Prostate gland (tissue), 2 donors: Measurements from ENCODE around the gene NISCH. TPM values are rescaled to one million over a fixed set of nuclear protein-coding genes. Genes with fewer than 3 reads are reported as not detected.

Experiments used
- DNase-seq: peaks from one replicate; pipeline ENCODE4 v3.0.0-alpha.2; 2019; ENCODE audit warnings: low spot score
- H3K27ac ChIP-seq, 2 donors: fragments of 200-600 bp; sonication (generic); 2 replicates each; pipeline ENCODE4 v1.5.1; 2017 to 2019
- H3K27me3 ChIP-seq: fragments of 200-600 bp; sonication (generic); replicated peaks from 2 replicates; pipeline ENCODE4 v1.5.1; 2019; ENCODE audit not compliant: insufficient read depth
- H3K36me3 ChIP-seq, 2 donors: fragments of 200-600 bp; sonication (generic); 1 replicate in 1 of 2; 2 replicates in 1 of 2; pipeline versions ENCODE4 v1.5.1 to v1.8.1; 2017 to 2019
- H3K4me1 ChIP-seq: fragments of 200-600 bp; sonication (generic); replicated peaks from 2 replicates; pipeline ENCODE4 v1.5.1; 2019
- H3K4me3 ChIP-seq, 2 donors: fragments of 200-600 bp; sonication (generic); 2 replicates each; pipeline ENCODE4 v1.5.1; 2017 to 2019
- H3K9me3 ChIP-seq: fragments of 200-600 bp; sonication (generic); 2 replicates; pipeline ENCODE4 v1.5.1; 2017
- CTCF ChIP-seq, 4 experiments: fragments of 200-600 bp in 2 of 4; fragments of 450-650 bp in 2 of 4; sonication (generic) in 2 of 4; IDR thresholded peaks; 1 replicate in 3 of 4; 2 replicates in 1 of 4; pipeline ENCODE4 v1.5.1; 2016 to 2019; ENCODE audit warnings: antibody characterized with exemption in 4 of 4, mild to moderate bottlenecking in 2 of 4, moderate library complexity in 2 of 4
- POLR2A ChIP-seq: fragments of 450-650 bp; IDR thresholded peaks from one replicate; pipeline ENCODE4 v1.6.1; 2016; ENCODE audit warnings: antibody characterized with exemption, mild to moderate bottlenecking
- POLR2AphosphoS5 ChIP-seq: sonication (generic); formaldehyde crosslinking; IDR thresholded peaks from one replicate; pipeline ENCODE4 v1.6.1; 2017; ENCODE audit warnings: antibody characterized with exemption
- WGBS: methylation state at CpG from one replicate; pipeline ENCODE4 v1.1.5; 2018; 5-methylcytosine and 5-hydroxymethylcytosine counted together
- intact Hi-C: fragments of 100-400 bp; cut with DNase I; formaldehyde crosslinking; loops from one replicate; pipeline ENCODE4 v1.14.2; 2022
- total RNA-seq, 2 donors: library from RNA; depleted of rRNA; stranded (reverse); fragments of >200 nt; gene quantifications; one replicate each; pipeline ENCODE4 v1.1.0, GENCODE V29; 2016

Gene NISCH
- total RNA-seq, 2 donors from 2014 or later = 107 to 277 TPM

- Histone ChIP-seq H3K4me1 (no peaks in the 10 kb centered on the region), H3K36me3 (no peaks in the 10 kb centered on the region), H3K27ac (no peak overlapping the region), H3K27me3 (no peaks in the 10 kb centered on the region), H3K4me3 (no peak overlapping the region), H3K9me3 (no peaks in the 10 kb centered on the region)
- TF ChIP-seq POLR2A = no peak
- peak in 3 of 4 experiments; percentile 79 to 85 (median 80) for TF ChIP-seq CTCF (IDR thresholded peaks at IDR 0.05)
- peak; percentile 70 for TF ChIP-seq POLR2AphosphoS5
- peak; percentile 70 for DNase-seq
- intact Hi-C loops = loop anchor here (2.0 kb wide), 1 partner anchor 18 kb away; no protein-coding TSS in a partner anchor
- 11% methylated on average over 7 of the region's 7 CpGs for WGBS
Observed at GRCh38 chr3:52428151-52429005, 27.0 kb upstream of the NISCH start.

GRCh38 chr3:52429031-52429430 is 26.4 kb upstream of the NISCH start:
- WGBS = 63% methylated on average over 3 of the region's 3 CpGs
- intact Hi-C loops = loop anchor here (2.0 kb wide), 1 partner anchor 18 kb away; no protein-coding TSS in a partner anchor
- TF ChIP-seq POLR2AphosphoS5 (no peak), POLR2A (no peak), CTCF (IDR thresholded peaks at IDR 0.05) (no peak)

GRCh38 chr3:52429779-52430415 is 25.5 kb upstream of the NISCH start:
- no peak overlapping the region for H3K4me3 ChIP-seq
- H3K4me1 ChIP-seq = no peaks in the 10 kb centered on the region
- no peak for DNase-seq
- no peak for TF ChIP-seq CTCF (IDR thresholded peaks at IDR 0.05)
- TF ChIP-seq POLR2A = no peak
- H3K9me3 ChIP-seq = no peaks in the 10 kb centered on the region
- H3K36me3 ChIP-seq = no peaks in the 10 kb centered on the region
- H3K27ac ChIP-seq = no peak overlapping the region
- H3K27me3 ChIP-seq = no peaks in the 10 kb centered on the region
- WGBS = 83% methylated on average over 7 of the region's 7 CpGs
- intact Hi-C loops = loop anchor here (2.0 kb wide), 1 partner anchor 17 kb away; no protein-coding TSS in a partner anchor

More at GRCh38 chr3:52429031-52429430, 26.4 kb upstream of the NISCH start:
- Histone ChIP-seq H3K4me3 (no peak overlapping the region), H3K27me3 (no peaks in the 10 kb centered on the region), H3K9me3 (no peaks in the 10 kb centered on the region), H3K4me1 (no peaks in the 10 kb centered on the region), H3K27ac (no peak overlapping the region), H3K36me3 (no peaks in the 10 kb centered on the region)
- no peak for DNase-seq

GRCh38 chr3:52430416-52430810 is 25.0 kb upstream of the NISCH start:
- no peak for DNase-seq
- Histone ChIP-seq H3K36me3 (no peaks in the 10 kb centered on the region), H3K27me3 (no peaks in the 10 kb centered on the region), H3K27ac (no peak overlapping the region), H3K4me1 (no peaks in the 10 kb centered on the region), H3K4me3 (no peak overlapping the region), H3K9me3 (no peaks in the 10 kb centered on the region)
- intact Hi-C loops = no loop called here
- no peak for TF ChIP-seq CTCF (IDR thresholded peaks at IDR 0.05)
- no peak for TF ChIP-seq POLR2A
- no peak for TF ChIP-seq POLR2AphosphoS5
- WGBS = 82% methylated on average over 9 of the region's 9 CpGs
